ENCODE measurements around the gene CELA2B.

DNA sequence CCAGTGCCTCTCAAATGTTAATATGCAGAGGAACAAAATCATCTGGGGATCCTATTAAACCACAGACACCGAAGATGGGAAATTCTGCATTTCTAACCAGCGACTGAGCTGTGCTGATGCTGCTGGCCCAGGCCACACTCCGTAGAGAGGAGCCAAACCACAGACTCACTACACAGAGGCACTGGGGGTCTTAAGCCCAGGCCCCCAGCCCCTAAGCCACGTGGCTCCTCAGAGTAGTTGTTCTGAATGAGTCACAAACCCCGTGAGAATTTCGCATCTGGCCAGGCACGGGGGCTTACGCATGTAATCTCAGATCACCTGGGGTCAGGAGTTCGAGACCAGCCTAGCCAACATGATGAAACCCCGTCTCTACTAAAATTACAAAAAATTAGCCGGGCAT is 22.2 kb upstream of the CELA2B start:
- TF ChIP-seq CTCF (IDR thresholded peaks at IDR 0.05) (no peak), POLR2A (IDR thresholded peaks at IDR 0.05) (peak in 1 of 3 donors; percentile 3)
